Tibial nerve (tissue), 4 donors: ENCODE measurements around the gene SMIM10. TPM values are rescaled to one million over a fixed set of nuclear protein-coding genes. Genes with fewer than 3 reads are reported as not detected.

Experiments
- total RNA-seq, 4 donors: library from RNA; depleted of rRNA; stranded (reverse); fragments of >200 nt; gene quantifications; one replicate each; pipeline ENCODE4 v1.1.0, GENCODE V29; 2016

Gene SMIM10
- total RNA-seq, 4 donors from 2014 or later, result 8.0 to 18.0 (median 16.0) TPM

Other genes starting within 250 kb of the SMIM10 start
- 10 to 100 TPM; 19.2 to 28.5 (median 21.9) TPM for gene PABIR2, start 193.8 kb upstream of the SMIM10 start, total RNA-seq
- 10 to 100 TPM; 10.3 to 18.8 (median 11.3) TPM for gene MOSPD1, start 75.7 kb upstream of the SMIM10 start, total RNA-seq
- 10 to 100 TPM in 2 of 4 donors, 1 to 10 TPM in 2; 8.0 to 12.3 (median 9.1) TPM for gene RTL8B, start 31.6 kb downstream of the SMIM10 start, total RNA-seq
- gene RTL8C, start 41.4 kb downstream of the SMIM10 start, total RNA-seq, result 100 to 1,000 TPM in 1 of 4 donors, 10 to 100 TPM in 3; 78.1 to 131 (median 87.0) TPM
- gene RTL8A, start 61.1 kb downstream of the SMIM10 start, total RNA-seq, result 10 to 100 TPM; 24.9 to 32.6 (median 27.7) TPM
- 1 to 10 TPM; 3.0 to 7.6 (median 6.1) TPM for gene SMIM10L2B, start 107.7 kb downstream of the SMIM10 start, total RNA-seq
- not detected for gene ETDB, start 129.5 kb downstream of the SMIM10 start, total RNA-seq
- gene CT55, start 180.4 kb downstream of the SMIM10 start, total RNA-seq, result not detected